Lung (tissue), 12 donors: ENCODE results near the gene EMD. TPM values are rescaled to one million over a fixed set of nuclear protein-coding genes. Genes with fewer than 3 reads are reported as not detected.

Experiments
- ATAC-seq: fragments of 200-7000 bp; cut with Tn5 transposase; one replicate; pipeline ENCODE4 v1.9.1; 2020; ENCODE audit warnings: moderate number of reproducible peaks; ENCODE audit not compliant: insufficient read depth, low FRiP score
- DNase-seq, 3 donors: peaks; one replicate each; pipeline ENCODE4 v3.0.0-alpha.2; 2013 to 2017
- H3K27ac ChIP-seq, 2 donors: one replicate each; pipeline ENCODE4 v1.5.1; 2013; ENCODE audit warnings: mild to moderate bottlenecking in 2 of 2, moderate library complexity in 2 of 2, control low read depth in 1 of 2, inconsistent platforms in 1 of 2, low read depth in 1 of 2, low read length in 1 of 2
- H3K27me3 ChIP-seq, 3 donors: one replicate each; pipeline ENCODE4 v1.5.1; 2013; ENCODE audit warnings: low read length in 2 of 3; ENCODE audit not compliant: control insufficient read depth in 3 of 3, insufficient read depth in 3 of 3
- H3K36me3 ChIP-seq, 4 donors: one replicate each; pipeline ENCODE4 v1.5.1; 2013; ENCODE audit warnings: low read length in 4 of 4, mild to moderate bottlenecking in 1 of 4, moderate library complexity in 1 of 4; ENCODE audit not compliant: control insufficient read depth in 4 of 4, insufficient read depth in 4 of 4
- H3K4me1 ChIP-seq, 5 donors: one replicate each; pipeline ENCODE4 v1.5.1; 2013; ENCODE audit warnings: low read length in 5 of 5, mild to moderate bottlenecking in 2 of 5, moderate library complexity in 1 of 5; ENCODE audit not compliant: control insufficient read depth in 5 of 5, insufficient read depth in 5 of 5
- H3K4me3 ChIP-seq: one replicate; pipeline ENCODE4 v1.5.1; 2013; ENCODE audit warnings: mild to moderate bottlenecking, control low read depth, moderate library complexity
- H3K9ac ChIP-seq, 2 donors: one replicate each; pipeline ENCODE4 v1.5.1; 2013; ENCODE audit warnings: low read length in 2 of 2, control low read depth in 1 of 2; ENCODE audit not compliant: insufficient read depth in 1 of 2
- H3K9me3 ChIP-seq, 4 donors: one replicate each; pipeline ENCODE4 v1.5.1; 2013; ENCODE audit warnings: low read length in 3 of 4, mild to moderate bottlenecking in 1 of 4, moderate library complexity in 1 of 4; ENCODE audit not compliant: control insufficient read depth in 4 of 4, insufficient read depth in 3 of 4
- WGBS, 2 donors: extraction: QIAGEN DNeasy Blood & Tissue Kit; methylation state at CpG; one replicate each; pipeline ENCODE4 v1.1.7; 2013; 5-methylcytosine and 5-hydroxymethylcytosine counted together
- polyA plus RNA-seq, 2 donors: library from polyadenylated mRNA; stranded (reverse); fragments of 200-250 nt; gene quantifications; one replicate each; pipeline ENCODE4 v1.2.1, GENCODE V29; 2013
- total RNA-seq, 2 donors: library from RNA; depleted of rRNA in 1 of 2; stranded (reverse); fragments of >200 nt in 1 of 2; gene quantifications; one replicate each; pipeline ENCODE4 v1.2.1, GENCODE V29; 2014 to 2021
- TF ChIP-seq, protein P1 (sequence below): IDR thresholded peaks from 2 replicates; pipeline ENCODE4 v1.5.1; 2012; ENCODE audit warnings: mild to moderate bottlenecking; ENCODE audit errors: control extremely low read depth, extremely low read depth
- donor health status: control.
- donor health status: control.
- donor health status: Bipolar disorder and iron deficiency.
- donor health status: healthy.
- donor health status: DM: yes; HTN: yes; CAD: no.

The EMD gene
- total and polyA plus RNA-seq, 4 donors = 33.0 to 108 (median 74.8) TPM

DNA sequence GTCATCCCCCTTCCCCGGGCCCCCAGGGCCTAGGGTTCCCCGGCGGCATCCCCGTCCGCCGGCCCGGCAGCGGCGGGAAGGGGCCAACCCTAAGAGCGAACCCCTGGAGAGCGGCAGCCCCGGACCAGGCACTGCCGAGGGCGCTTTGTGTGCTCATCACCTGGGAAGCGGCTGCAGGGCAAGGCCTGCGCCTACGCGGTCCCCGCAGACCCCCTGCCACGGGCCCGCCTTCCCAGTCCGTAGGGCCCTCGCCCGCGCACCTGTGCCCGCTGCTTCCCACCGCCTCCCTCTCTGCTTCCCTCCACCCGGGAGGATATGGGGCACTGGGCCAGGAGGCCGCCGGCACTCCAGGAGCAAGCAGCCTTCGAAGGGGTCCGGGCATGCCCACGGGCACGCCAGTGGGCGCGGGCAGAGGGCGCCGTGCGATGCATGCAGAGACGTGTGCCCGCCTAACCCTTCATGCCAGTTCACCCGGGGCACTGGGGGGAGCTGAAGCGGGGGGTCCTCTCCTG is 7.2 kb upstream of the EMD start:
- no peak for ATAC-seq
- Histone ChIP-seq H3K4me3 (no peak overlapping the region), H3K9me3 (peaks cover 0 to 6% (median 0%) of the 10 kb centered on the region in 4 donors), H3K36me3 (peaks cover 0 to 13% (median 7%) of the 10 kb centered on the region in 4 donors), H3K27me3 (no peaks in the 10 kb centered on the region), H3K9ac (no peak overlapping the region), H3K27ac (peak overlapping the region; percentile 57 to 87), H3K4me1 (peaks cover 0 to 24% (median 2%) of the 10 kb centered on the region in 5 donors)
- 4 to 42% methylated on average over 26 to 43 of the region's 43 CpGs for WGBS, 2 donors
- no peak for DNase-seq
- TF ChIP-seq, protein P1, sequence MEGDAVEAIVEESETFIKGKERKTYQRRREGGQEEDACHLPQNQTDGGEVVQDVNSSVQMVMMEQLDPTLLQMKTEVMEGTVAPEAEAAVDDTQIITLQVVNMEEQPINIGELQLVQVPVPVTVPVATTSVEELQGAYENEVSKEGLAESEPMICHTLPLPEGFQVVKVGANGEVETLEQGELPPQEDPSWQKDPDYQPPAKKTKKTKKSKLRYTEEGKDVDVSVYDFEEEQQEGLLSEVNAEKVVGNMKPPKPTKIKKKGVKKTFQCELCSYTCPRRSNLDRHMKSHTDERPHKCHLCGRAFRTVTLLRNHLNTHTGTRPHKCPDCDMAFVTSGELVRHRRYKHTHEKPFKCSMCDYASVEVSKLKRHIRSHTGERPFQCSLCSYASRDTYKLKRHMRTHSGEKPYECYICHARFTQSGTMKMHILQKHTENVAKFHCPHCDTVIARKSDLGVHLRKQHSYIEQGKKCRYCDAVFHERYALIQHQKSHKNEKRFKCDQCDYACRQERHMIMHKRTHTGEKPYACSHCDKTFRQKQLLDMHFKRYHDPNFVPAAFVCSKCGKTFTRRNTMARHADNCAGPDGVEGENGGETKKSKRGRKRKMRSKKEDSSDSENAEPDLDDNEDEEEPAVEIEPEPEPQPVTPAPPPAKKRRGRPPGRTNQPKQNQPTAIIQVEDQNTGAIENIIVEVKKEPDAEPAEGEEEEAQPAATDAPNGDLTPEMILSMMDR = no peak

DNA sequence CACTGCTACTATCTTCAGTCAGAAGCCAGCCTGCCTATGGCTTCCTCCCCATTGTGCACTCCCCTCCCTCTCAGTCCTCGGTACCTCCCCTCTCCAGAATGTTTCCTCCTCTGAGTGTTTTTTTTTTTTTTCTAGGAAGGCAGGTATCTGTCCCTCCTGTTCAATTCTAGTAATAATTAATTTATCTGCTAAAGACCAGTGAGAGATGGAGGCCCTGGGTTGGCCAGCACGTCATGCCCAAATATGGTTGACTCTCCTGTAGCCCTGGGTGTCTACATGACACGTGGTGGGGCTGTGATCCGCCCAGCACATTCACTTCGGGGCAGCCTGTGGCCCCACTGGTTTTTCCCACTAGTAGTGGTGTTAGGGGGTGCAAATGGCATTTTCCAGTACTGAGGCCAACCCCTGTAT is 6.5 kb upstream of the EMD start:
- peak overlapping the region in 1 of 2 donors; percentile 87 for H3K27ac ChIP-seq
- no peak for DNase-seq
- peaks cover 0 to 11% (median under 1%) of the 10 kb centered on the region in 4 donors for H3K36me3 ChIP-seq
- peaks cover 0 to 28% (median 2%) of the 10 kb centered on the region in 5 donors for H3K4me1 ChIP-seq
- no peaks in the 10 kb centered on the region for H3K27me3 ChIP-seq
- H3K4me3 ChIP-seq = no peak overlapping the region
- no peak for ATAC-seq
- TF ChIP-seq, protein P1 = no peak
- WGBS, 2 donors = 32 to 46% methylated on average over 5 of the region's 5 CpGs
- peaks cover 0 to 6% (median 0%) of the 10 kb centered on the region in 4 donors for H3K9me3 ChIP-seq
- no peak overlapping the region for H3K9ac ChIP-seq

GRCh38 chrX:154373340-154374306 is 5.5 kb upstream of the EMD start:
- Histone ChIP-seq H3K9me3 (peaks cover 0 to 6% (median 0%) of the 10 kb centered on the region in 4 donors), H3K36me3 (peaks cover 0 to 7% (median 0%) of the 10 kb centered on the region in 4 donors), H3K27ac (peak overlapping the region; percentile 23 to 68), H3K4me3 (peak overlapping the region; percentile 6), H3K9ac (peak overlapping the region in 1 of 2 donors; percentile 42), H3K27me3 (no peaks in the 10 kb centered on the region), H3K4me1 (peaks cover 0 to 20% (median 4%) of the 10 kb centered on the region in 5 donors)
- TF ChIP-seq, protein P1 = peak; percentile 0
- peak; percentile 84 to 90 (median 90) for DNase-seq
- WGBS, 2 donors = 20 to 51% methylated on average over 17 to 23 of the region's 23 CpGs
- ATAC-seq = no peak
